HepG2 (cell line): Measurements from ENCODE around the gene DTX4. TPM values are rescaled to one million over a fixed set of nuclear protein-coding genes. Genes with fewer than 3 reads are reported as not detected.

Experiments
- KLF11 ChIP-seq: IDR thresholded peaks from 2 replicates; pipeline ENCODE4 v1.6.1; 2016; ENCODE audit warnings: missing compliant biosample characterization
- LCORL ChIP-seq, 2 experiments: fragments of 450-650 bp in 1 of 2; sonication (generic) in 1 of 2; formaldehyde crosslinking in 1 of 2; IDR thresholded peaks; 2 replicates each; pipeline versions ENCODE4 v1.5.0 to v1.6.1; 2017 to 2020; ENCODE audit warnings: antibody characterized with exemption in 1 of 2, missing genetic modification reagents in 1 of 2
- MBD4 ChIP-seq: IDR thresholded peaks from 2 replicates; pipeline ENCODE4 v1.6.1; 2012; ENCODE audit warnings: low read length, inconsistent platforms, borderline replicate concordance
- PRMT3 ChIP-seq: sonication (generic); formaldehyde crosslinking; IDR thresholded peaks from 2 replicates; pipeline ENCODE4 v1.8.1; 2022; ENCODE audit warnings: low read depth, mild to moderate bottlenecking, moderate library complexity, missing genetic modification reagents, borderline replicate concordance
- SRY ChIP-seq: sonication (generic); formaldehyde crosslinking; IDR thresholded peaks from 2 replicates; pipeline ENCODE4 v1.8.0; 2022; ENCODE audit warnings: mild to moderate bottlenecking, missing genetic modification reagents
- UBTF ChIP-seq: sonication (generic); formaldehyde crosslinking; IDR thresholded peaks from 2 replicates; pipeline ENCODE4 v1.4.0; 2020; ENCODE audit warnings: mild to moderate bottlenecking, missing genetic modification reagents
- YEATS2 ChIP-seq: sonication (generic); formaldehyde crosslinking; IDR thresholded peaks from 2 replicates; pipeline ENCODE4 v1.4.0; 2020; ENCODE audit warnings: missing genetic modification reagents, borderline replicate concordance
- YEATS4 ChIP-seq: sonication (generic); formaldehyde crosslinking; IDR thresholded peaks from 2 replicates; pipeline ENCODE4 v1.4.0; 2020; ENCODE audit warnings: missing genetic modification reagents, borderline replicate concordance
- ZHX1 ChIP-seq: sonication (generic); formaldehyde crosslinking; IDR thresholded peaks from 2 replicates; pipeline ENCODE4 v1.8.1; 2022; ENCODE audit warnings: low read depth, mild to moderate bottlenecking, missing genetic modification reagents
- ZNF407 ChIP-seq: sonication (generic); formaldehyde crosslinking; IDR thresholded peaks from one replicate; pipeline ENCODE4 v1.5.1; 2020; ENCODE audit warnings: mild to moderate bottlenecking, missing genetic modification reagents; ENCODE audit errors: not compliant biosample characterization
- ZNF691 ChIP-seq: sonication (generic); formaldehyde crosslinking; IDR thresholded peaks from 2 replicates; pipeline ENCODE4 v1.4.0; 2020; ENCODE audit warnings: missing genetic modification reagents, low read depth, mild to moderate bottlenecking, borderline replicate concordance
- ZNF777 ChIP-seq: sonication (generic); formaldehyde crosslinking; IDR thresholded peaks from 2 replicates; pipeline ENCODE4 v1.4.0; 2020; ENCODE audit warnings: missing genetic modification reagents
- ZNF782 ChIP-seq: sonication (generic); formaldehyde crosslinking; IDR thresholded peaks from 2 replicates; pipeline ENCODE4 v1.4.0; 2020; ENCODE audit warnings: missing genetic modification reagents, mild to moderate bottlenecking, borderline replicate concordance
- polyA plus RNA-seq, 8 experiments: library from polyadenylated mRNA; depleted of rRNA in 3 of 8; stranded (reverse) in 7 of 8; unstranded in 1 of 8; fragments of >200 nt; fragmentation: Illumina TruSeq in 4 of 8; extraction: Trizol in 4 of 8; gene quantifications; 2 replicates each; pipeline versions ENCODE4 v1.2.1 to v1.2.3, GENCODE V29; 2011 to 2016; ENCODE audit warnings: low read depth in 4 of 8, missing spikeins in 1 of 8, mixed read lengths in 1 of 8; ENCODE audit not compliant: insufficient read depth in 1 of 8
- total RNA-seq, 5 experiments: library from RNA; depleted of rRNA; stranded (reverse); fragments of >200 nt; fragmentation: Illumina TruSeq; extraction: Trizol; gene quantifications; 2 replicates each; pipeline ENCODE4 v1.2.3, GENCODE V29; 2016; ENCODE audit warnings: low read depth in 1 of 5

Gene DTX4
- total and polyA plus RNA-seq, 2 of the 13 experiments (the other 11 are each of a cell fraction or from before 2014, with no cell fraction given) = 0.67 to 5.6 TPM

- TF ChIP-seq ZNF407 (no peak), UBTF (no peak), KLF11 (no peak), ZHX1 (CRISPR knock-in tag) (no peak), ZNF691 (CRISPR knock-in tag) (no peak), ZNF777 (CRISPR knock-in tag) (peak; percentile 42; the same call in 1 of the 2 replicates), SRY (CRISPR knock-in tag) (no peak), ZNF782 (CRISPR knock-in tag) (no peak), MBD4 (no peak), LCORL (IDR thresholded peaks at IDR 0.05) (no peak), LCORL (CRISPR knock-in tag; IDR thresholded peaks at IDR 0.05) (no peak), YEATS4 (CRISPR knock-in tag) (0 out of 2 replicates have a peak, but pooled peaks have one; percentile 7), YEATS2 (CRISPR knock-in tag) (no peak), PRMT3 (CRISPR knock-in tag) (no peak)
These were observed 580 bp downstream of the DTX4 start (continued) for GRCh38 chr11:59172345-59173079.
